ENCODE data around the gene RPL3. TPM values are rescaled to one million over a fixed set of nuclear protein-coding genes. Genes with fewer than 3 reads are reported as not detected.
"Not testable (repeated sequence)": the region's sequence is repeated elsewhere in the genome, so short reads cannot be mapped to it uniquely, and the experiment has no call there.

RPL3 gene
- total RNA-seq, 1 experiment from 2014 or later: 1,117 TPM

DNA sequence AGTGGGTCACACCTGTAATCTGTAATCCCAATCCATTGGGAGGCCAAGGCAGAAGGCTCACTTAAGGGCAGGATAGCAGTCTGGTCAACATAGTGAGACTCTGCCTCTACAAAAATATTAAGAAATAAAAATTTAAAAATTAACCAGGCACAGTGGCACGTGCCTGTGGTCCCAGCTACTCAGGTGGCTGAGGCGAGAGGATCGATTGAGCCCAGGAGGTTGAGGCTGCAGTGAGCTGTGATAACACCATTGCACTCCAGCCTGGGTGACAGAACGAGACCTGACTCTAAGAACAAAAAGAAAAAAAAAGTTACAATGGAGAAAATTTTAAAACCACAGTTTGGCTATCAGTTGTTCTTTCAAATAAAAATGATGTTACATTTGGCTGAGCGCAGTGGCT, 17.0 kb upstream of the RPL3 start:
- ChIA-PET POLR2A (ENCODE audit: low non-redundant PET) (no interaction called here), CTCF (interaction anchor here (0.7 kb wide), 1 partner anchor 179 kb away, joined by 5 read pairs; no protein-coding TSS in a partner anchor)
- Histone ChIP-seq H3K4me3 (ENCODE audit: low read depth, low read length, poor library complexity, severe bottlenecking) (no peak overlapping the region), H3K9me3 (ENCODE audit: low read depth, low read length, poor library complexity, severe bottlenecking) (no peaks in the 10 kb centered on the region), H3K4me1 (ENCODE audit: insufficient read depth, low read length, poor library complexity, severe bottlenecking) (peaks cover 16% of the 10 kb centered on the region), H3K27ac (ENCODE audit: low read depth, low read length, poor library complexity, severe bottlenecking) (no peak overlapping the region), H3K27me3 (replicated peaks; ENCODE audit: insufficient read depth, low read depth, low read length, poor library complexity) (no peaks in the 10 kb centered on the region), H3K36me3 (ENCODE audit: insufficient read depth, low read length, poor library complexity, severe bottlenecking) (no peaks in the 10 kb centered on the region)
- TF ChIP-seq EZH2 (IDR thresholded peaks at IDR 0.05; ENCODE audit: borderline replicate concordance, low read depth, low read length, poor library complexity, severe bottlenecking): no peak
- TF ChIP-seq, protein P1, sequence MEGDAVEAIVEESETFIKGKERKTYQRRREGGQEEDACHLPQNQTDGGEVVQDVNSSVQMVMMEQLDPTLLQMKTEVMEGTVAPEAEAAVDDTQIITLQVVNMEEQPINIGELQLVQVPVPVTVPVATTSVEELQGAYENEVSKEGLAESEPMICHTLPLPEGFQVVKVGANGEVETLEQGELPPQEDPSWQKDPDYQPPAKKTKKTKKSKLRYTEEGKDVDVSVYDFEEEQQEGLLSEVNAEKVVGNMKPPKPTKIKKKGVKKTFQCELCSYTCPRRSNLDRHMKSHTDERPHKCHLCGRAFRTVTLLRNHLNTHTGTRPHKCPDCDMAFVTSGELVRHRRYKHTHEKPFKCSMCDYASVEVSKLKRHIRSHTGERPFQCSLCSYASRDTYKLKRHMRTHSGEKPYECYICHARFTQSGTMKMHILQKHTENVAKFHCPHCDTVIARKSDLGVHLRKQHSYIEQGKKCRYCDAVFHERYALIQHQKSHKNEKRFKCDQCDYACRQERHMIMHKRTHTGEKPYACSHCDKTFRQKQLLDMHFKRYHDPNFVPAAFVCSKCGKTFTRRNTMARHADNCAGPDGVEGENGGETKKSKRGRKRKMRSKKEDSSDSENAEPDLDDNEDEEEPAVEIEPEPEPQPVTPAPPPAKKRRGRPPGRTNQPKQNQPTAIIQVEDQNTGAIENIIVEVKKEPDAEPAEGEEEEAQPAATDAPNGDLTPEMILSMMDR (conservative IDR thresholded peaks at IDR 0.05; ENCODE audit: low read depth, low read length): no peak
- intact Hi-C loops (cut with micrococcal nuclease; ENCODE audit: unreplicated experiment): no loop called here
- no TSS peak for BruUV-seq (replicated peaks)
- no peak for DNase-seq (ENCODE audit: low spot score)

- peak; percentile 84 for DNase-seq (ENCODE audit: low spot score)
- Histone ChIP-seq H3K27me3 (replicated peaks; ENCODE audit: insufficient read depth, low read depth, low read length, poor library complexity) (no peaks in the 10 kb centered on the region), H3K9me3 (ENCODE audit: low read depth, low read length, poor library complexity, severe bottlenecking) (no peaks in the 10 kb centered on the region), H3K27ac (ENCODE audit: low read depth, low read length, poor library complexity, severe bottlenecking) (peak overlapping the region; percentile 74), H3K4me1 (ENCODE audit: insufficient read depth, low read length, poor library complexity, severe bottlenecking) (peaks cover 13% of the 10 kb centered on the region), H3K4me3 (ENCODE audit: low read depth, low read length, poor library complexity, severe bottlenecking) (no peak overlapping the region), H3K36me3 (ENCODE audit: insufficient read depth, low read length, poor library complexity, severe bottlenecking) (no peaks in the 10 kb centered on the region)
- intact Hi-C loops (cut with micrococcal nuclease; ENCODE audit: unreplicated experiment): no loop called here
- ChIA-PET CTCF (interaction anchor here (0.6 to 2.7 kb wide), 2 partner anchors 11 to 39 kb away, joined by 4 to 13 read pairs; no protein-coding TSS in a partner anchor), POLR2A (ENCODE audit: low non-redundant PET) (interaction anchor here (1.6 kb wide), 1 partner anchor 13 kb away, joined by 10 read pairs; the partner anchor contains the start of gene RPL3)
- TF ChIP-seq, protein P1 (conservative IDR thresholded peaks at IDR 0.05; ENCODE audit: low read depth, low read length): no peak
- no peak for TF ChIP-seq EZH2 (IDR thresholded peaks at IDR 0.05; ENCODE audit: borderline replicate concordance, low read depth, low read length, poor library complexity, severe bottlenecking)
- no TSS peak for BruUV-seq (replicated peaks)
Observed at GRCh38 chr22:39332441-39333064, 13.1 kb upstream of the RPL3 start.

DNA sequence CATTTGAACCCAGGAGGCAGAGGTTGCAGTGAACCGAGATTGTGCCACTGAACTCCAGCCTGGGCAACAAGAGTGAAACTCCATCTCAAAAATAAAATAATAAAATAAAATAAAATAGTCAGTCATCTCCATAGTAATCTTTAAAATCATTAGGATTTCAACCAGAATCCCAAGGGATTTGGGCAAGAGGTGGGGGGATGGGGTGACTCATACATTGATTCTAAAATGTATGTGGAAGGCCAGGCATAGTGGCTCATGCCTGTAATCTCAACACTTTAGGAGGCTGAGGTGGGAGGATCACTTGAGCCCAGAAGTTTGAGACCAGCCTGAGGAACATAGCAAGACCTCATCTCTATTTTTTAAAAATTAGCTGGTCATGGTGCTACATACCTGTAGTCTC, 11.1 kb upstream of the RPL3 start:
- H3K36me3 ChIP-seq (ENCODE audit: insufficient read depth, low read length, poor library complexity, severe bottlenecking); BruUV-seq (replicated peaks); H3K9me3 ChIP-seq (ENCODE audit: low read depth, low read length, poor library complexity, severe bottlenecking); DNase-seq (ENCODE audit: low spot score); H3K4me3 ChIP-seq (ENCODE audit: low read depth, low read length, poor library complexity, severe bottlenecking); intact Hi-C loops (cut with micrococcal nuclease; ENCODE audit: unreplicated experiment); H3K27ac ChIP-seq (ENCODE audit: low read depth, low read length, poor library complexity, severe bottlenecking); H3K27me3 ChIP-seq (replicated peaks; ENCODE audit: insufficient read depth, low read depth, low read length, poor library complexity): not testable (repeated sequence)
- CTCF ChIA-PET: interaction anchor here (0.6 to 2.7 kb wide), 4 partner anchors 11 to 18 kb away, joined by 3 to 13 read pairs (median 5); partner anchors contain the start of gene RPL3
- POLR2A ChIA-PET (ENCODE audit: low non-redundant PET): interaction anchor here (0.6 kb wide), 1 partner anchor 10 kb away, joined by 7 read pairs; no protein-coding TSS in a partner anchor
- peaks cover 13% of the 10 kb centered on the region for H3K4me1 ChIP-seq (ENCODE audit: insufficient read depth, low read length, poor library complexity, severe bottlenecking)

Data from A673 (cell line).